HG03469 (cell line): ENCODE results near the gene C11orf16.
"Not testable (repeated sequence)": the region's sequence is repeated elsewhere in the genome, so short reads cannot be mapped to it uniquely, and the experiment has no call there.

ENCODE experiments used
- ATAC-seq: cut with Tn5 transposase; IDR thresholded peaks from one replicate; pipeline ENCODE4 v1.9.1; 2021; ENCODE audit warnings: mild to moderate bottlenecking, moderate library complexity, moderate number of reproducible peaks; ENCODE audit not compliant: unreplicated experiment

The C11orf16 gene

DNA sequence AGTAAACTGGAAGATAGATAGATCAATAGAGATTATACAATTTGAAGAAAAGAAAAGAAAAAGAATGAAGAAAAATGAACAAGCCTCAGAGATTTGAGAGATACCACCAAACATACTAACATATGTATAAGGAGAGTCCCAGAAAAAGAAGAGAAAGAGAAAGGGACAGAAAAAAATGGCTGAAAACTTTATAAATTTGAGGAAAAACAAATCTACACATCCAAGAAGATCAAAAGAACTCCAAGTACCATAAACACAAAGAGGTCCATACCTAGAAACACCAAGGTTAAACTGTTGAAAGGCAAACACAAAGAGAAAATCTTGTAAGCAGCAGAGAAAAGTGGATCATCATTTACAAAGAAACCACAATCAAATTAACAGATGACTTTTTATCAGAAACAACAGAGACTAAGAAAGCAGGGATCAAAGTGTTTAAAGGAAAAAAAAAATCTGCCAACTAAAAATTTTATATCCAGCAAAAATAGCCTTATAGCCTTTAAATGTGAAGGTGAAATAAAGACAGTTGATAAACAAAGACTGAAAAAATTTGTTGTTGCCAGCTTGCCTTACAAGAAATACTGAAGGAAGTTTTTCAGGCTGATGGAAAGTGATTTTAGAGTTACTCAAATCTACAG, 33.5 kb downstream of the C11orf16 start:
- no peak for ATAC-seq

DNA sequence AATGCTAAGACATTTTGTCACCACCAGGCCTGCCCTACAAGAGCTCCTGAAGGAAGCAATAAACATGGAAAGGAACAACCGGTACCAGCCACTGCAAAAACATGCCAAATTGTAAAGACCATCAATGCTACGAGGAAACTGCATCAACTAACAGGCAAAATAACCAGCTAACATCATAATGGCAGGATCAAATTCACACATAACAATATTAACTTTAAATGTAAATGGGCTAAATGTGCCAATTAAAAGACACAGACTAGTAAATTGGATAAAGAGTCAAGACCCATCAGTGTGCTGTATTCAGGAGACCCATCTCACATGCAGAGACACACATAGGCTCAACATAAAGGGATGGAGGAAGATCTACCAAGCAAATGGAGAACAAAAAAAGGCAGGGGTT, 41.6 kb downstream of the C11orf16 start:
- not testable (repeated sequence) for ATAC-seq

DNA sequence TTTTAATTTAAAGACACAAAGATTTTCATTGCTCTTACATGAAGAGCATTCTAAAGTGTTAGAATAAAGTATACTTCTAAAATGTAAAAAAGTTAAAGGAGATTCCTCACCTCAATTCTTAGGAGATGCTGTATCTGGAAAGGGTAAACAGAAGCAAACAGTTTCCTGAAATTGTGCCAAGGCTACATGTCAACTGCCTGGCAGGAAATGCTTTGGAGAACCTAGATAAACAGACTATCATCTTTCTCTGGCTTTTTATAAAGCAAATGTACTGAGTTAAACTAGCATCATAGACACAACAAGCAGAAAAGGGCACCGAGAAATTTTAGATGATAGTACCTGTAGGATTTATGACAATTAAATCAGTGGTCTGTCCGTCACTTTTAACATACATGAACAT, 46.4 kb downstream of the C11orf16 start:
- no peak for ATAC-seq

DNA sequence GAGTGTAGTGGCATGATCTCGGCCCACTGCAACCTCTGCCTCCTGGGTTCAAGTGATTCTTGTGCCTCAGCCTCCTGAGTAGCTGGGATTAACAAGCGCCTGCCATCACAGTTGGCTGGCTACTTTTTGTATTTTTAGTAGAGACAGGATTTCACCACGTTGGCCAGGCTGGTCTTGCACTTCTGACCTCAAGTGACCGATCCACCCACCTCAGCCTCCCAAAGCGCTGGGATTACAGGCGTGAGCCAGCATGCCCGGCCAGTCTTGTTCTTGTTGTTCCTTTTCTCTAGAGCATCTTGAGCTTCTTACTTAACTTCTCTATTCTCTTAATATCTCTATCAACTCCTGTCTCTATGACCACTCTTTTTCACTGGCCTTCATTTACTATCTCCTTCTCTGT, 51.2 kb downstream of the C11orf16 start:
- ATAC-seq: not testable (repeated sequence)

GRCh38 chr11:8878771-8879170, 54.0 kb downstream of the C11orf16 start:
- no peak for ATAC-seq

- ATAC-seq: no peak
Measured at GRCh38 chr11:8873741-8874405, 58.9 kb downstream of the C11orf16 start.

GRCh38 chr11:8871962-8872361, 60.8 kb downstream of the C11orf16 start:
- ATAC-seq: no peak

DNA sequence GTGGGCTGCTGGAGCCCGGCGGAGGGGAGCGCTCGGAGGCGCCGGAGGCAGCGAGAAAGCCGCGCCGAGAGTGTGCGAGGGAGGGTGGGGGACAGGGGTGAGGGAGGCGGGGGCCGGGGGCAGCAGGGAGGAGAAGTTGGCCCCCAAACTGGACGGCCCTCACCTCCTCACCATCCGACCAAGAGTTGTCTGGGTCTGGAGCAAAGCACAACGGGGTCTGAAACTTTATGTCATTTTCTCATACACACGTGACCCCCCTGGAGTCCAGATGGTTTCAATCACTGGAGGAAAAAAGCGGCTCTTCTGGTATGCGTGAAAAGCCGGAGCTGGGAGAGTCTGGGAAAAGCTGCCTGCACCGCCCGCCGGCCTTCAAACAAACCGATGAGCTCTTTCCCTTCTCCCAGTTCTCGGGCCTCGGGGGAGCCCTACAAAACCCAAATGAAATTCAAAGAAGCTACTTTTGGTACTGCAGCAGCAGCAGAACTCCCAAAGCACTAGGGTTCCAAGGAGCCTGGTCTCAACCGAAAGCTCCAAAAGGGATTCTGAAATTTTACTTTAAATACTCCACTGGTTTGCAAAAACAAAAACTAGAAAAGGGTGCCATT, 61.5 kb downstream of the C11orf16 start:
- ATAC-seq: no peak

- ATAC-seq: no peak
Measured at GRCh38 chr11:8870411-8871170, 62.2 kb downstream of the C11orf16 start.
